ENCODE results near the gene CRK. TPM values are rescaled to one million over a fixed set of nuclear protein-coding genes. Genes with fewer than 3 reads are reported as not detected.
"Not testable (repeated sequence)": the region's sequence is repeated elsewhere in the genome, so short reads cannot be mapped to it uniquely, and the experiment has no call there.

The CRK gene
- total RNA-seq, 4 donors from 2014 or later = 59.8 to 102 (median 75.7) TPM

DNA sequence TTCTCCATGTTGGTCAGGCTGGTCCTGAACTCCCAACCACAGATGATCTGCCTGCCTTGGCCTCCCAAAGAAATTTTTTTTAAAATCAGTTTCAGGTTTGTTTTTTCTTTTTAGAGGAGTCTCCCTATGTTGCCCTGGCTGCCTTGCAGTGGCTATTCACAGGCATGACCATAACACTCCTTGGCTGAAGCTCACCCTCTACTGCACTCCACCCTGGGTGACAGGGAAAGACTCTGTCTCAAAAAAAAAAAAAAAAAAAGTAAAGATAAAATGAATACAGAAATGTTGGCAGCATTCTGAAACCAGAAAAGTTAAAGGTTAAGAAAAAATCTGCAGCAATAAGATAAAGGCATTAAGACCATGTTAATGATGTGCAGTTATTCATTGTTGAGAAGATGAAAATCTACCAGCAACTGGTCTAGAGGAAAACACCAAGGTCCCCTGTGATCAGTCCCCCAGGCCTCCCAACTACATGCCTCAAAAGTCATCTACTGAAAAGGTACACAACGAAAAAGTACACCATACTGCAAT lies 71.1 kb downstream of the CRK start:
- WGBS = 23% methylated on average over 1 of the region's 1 CpG
- no peaks in the 10 kb centered on the region for H3K9me3 ChIP-seq
- H3K4me3 ChIP-seq = no peak overlapping the region
- H3K27ac ChIP-seq (replicated peaks in 1 of 4) = peak overlapping the region; percentile 46 to 79 (median 62)
- TF ChIP-seq EP300 (IDR thresholded peaks at IDR 0.05) = no peak
- no peak for TF ChIP-seq POLR2A (IDR thresholded peaks at IDR 0.05; ENCODE audit: low read depth)
- TF ChIP-seq POLR2AphosphoS5 (IDR thresholded peaks at IDR 0.05) = no peak
- TF ChIP-seq CTCF (IDR thresholded peaks at IDR 0.05) = no peak
- no peak for DNase-seq (ENCODE audit: extremely low spot score)
- H3K36me3 ChIP-seq = no peaks in the 10 kb centered on the region
- intact Hi-C loops (cut with DNase I) = loop anchor here (10.0 kb wide), 1 partner anchor 650 kb away; the partner anchor contains the start of gene DPH1
- H3K4me1 ChIP-seq = peaks cover 83 to 100% (median 99%) of the 10 kb centered on the region in 4 donors
- no peaks in the 10 kb centered on the region for H3K27me3 ChIP-seq

GRCh38 chr17:1379930-1380313 lies 76.1 kb downstream of the CRK start:
- intact Hi-C loops (cut with DNase I) = loop anchor here (10.0 kb wide), 1 partner anchor 655 kb away; the partner anchor contains the start of gene DPH1
- no peaks in the 10 kb centered on the region for H3K36me3 ChIP-seq
- no peaks in the 10 kb centered on the region for H3K27me3 ChIP-seq
- no peaks in the 10 kb centered on the region for H3K9me3 ChIP-seq
- H3K4me1 ChIP-seq = peaks cover 90 to 100% (median 100%) of the 10 kb centered on the region in 4 donors
- peak overlapping the region in 1 of 4 donors; percentile 5 for H3K4me3 ChIP-seq
- H3K27ac ChIP-seq (replicated peaks in 1 of 4) = peak overlapping the region in 3 of 4 donors; percentile 47 to 78 (median 57)
- 47% methylated on average over 10 of the region's 10 CpGs for WGBS
- no peak for DNase-seq (ENCODE audit: extremely low spot score)
- no peak for TF ChIP-seq EP300 (IDR thresholded peaks at IDR 0.05)
- TF ChIP-seq POLR2A (IDR thresholded peaks at IDR 0.05; ENCODE audit: low read depth) = no peak
- no peak for TF ChIP-seq CTCF (IDR thresholded peaks at IDR 0.05)
- TF ChIP-seq POLR2AphosphoS5 (IDR thresholded peaks at IDR 0.05) = no peak

DNA sequence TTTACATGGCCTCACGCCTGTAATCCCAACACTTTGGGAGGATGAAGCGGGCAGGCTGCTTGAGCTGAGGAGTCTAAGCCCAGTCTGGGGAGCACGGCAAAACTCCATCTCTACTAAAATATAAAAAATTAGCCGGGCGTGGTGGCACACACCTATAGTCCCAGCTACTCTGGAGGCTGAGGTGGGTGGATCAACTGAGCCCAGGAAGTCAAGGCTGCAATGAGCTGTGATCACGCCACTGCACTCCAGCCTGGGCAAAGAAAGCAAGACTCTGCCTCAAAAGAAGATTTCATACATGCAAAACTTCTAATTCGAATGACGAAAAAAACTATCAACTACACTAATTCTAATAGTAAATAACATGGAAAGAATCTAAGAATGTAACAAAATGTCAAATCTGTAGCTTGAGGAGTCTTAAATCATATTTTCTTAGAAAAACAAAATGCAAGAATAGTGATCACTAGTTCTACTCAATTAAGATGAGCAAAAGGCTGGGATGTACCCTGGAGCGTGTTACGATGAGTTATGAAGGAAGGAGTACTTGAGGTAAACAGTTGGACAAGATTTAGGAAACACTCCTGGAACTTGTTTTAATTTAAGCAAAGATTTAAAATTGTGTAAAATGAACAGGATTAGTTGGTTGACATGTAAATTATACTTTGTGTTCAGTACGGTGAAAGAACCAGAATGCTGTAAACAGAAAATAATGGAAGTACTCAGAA lies 76.7 kb downstream of the CRK start:
- intact Hi-C loops (cut with DNase I) = no loop called here
- peak overlapping the region; percentile 47 to 78 (median 55) for H3K27ac ChIP-seq (replicated peaks in 1 of 4)
- DNase-seq (ENCODE audit: extremely low spot score) = no peak
- TF ChIP-seq EP300 (IDR thresholded peaks at IDR 0.05) = no peak
- no peak for TF ChIP-seq POLR2A (IDR thresholded peaks at IDR 0.05; ENCODE audit: low read depth)
- TF ChIP-seq CTCF (IDR thresholded peaks at IDR 0.05) = no peak
- TF ChIP-seq POLR2AphosphoS5 (IDR thresholded peaks at IDR 0.05) = no peak
- no peaks in the 10 kb centered on the region for H3K9me3 ChIP-seq
- H3K4me3 ChIP-seq = peak overlapping the region in 1 of 4 donors; percentile 5
- WGBS = 51% methylated on average over 11 of the region's 11 CpGs
- H3K27me3 ChIP-seq = no peaks in the 10 kb centered on the region
- H3K36me3 ChIP-seq = no peaks in the 10 kb centered on the region
- H3K4me1 ChIP-seq = peaks cover 90 to 100% (median 100%) of the 10 kb centered on the region in 4 donors

DNA sequence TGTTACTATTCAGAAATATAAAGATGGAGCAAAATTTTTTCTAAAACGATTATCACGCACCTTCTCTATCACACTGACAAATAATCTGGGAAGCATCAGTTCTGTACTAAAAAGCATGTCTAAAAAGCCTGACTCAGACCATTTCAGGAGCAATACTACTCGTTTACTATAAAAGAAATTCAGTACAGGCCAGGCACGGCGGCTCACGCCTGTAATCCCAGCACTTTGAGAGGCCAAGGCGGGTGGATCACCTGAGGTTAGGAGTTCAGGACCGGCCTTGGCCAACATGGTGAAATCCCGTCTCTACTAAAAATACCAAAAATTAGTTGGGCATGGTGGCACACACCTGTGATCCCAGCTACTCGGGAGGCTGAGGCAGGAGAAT lies 77.6 kb downstream of the CRK start:
- WGBS = 68% methylated on average over 10 of the region's 10 CpGs
- intact Hi-C loops (cut with DNase I); H3K9me3 ChIP-seq; H3K4me3 ChIP-seq; H3K27me3 ChIP-seq; DNase-seq (ENCODE audit: extremely low spot score); H3K36me3 ChIP-seq: not testable (repeated sequence)
- H3K4me1 ChIP-seq = peaks cover 89 to 100% (median 100%) of the 10 kb centered on the region in 4 donors
- peak overlapping the region in 3 of 4 donors; percentile 42 to 78 (median 57) for H3K27ac ChIP-seq (replicated peaks in 1 of 4)

DNA sequence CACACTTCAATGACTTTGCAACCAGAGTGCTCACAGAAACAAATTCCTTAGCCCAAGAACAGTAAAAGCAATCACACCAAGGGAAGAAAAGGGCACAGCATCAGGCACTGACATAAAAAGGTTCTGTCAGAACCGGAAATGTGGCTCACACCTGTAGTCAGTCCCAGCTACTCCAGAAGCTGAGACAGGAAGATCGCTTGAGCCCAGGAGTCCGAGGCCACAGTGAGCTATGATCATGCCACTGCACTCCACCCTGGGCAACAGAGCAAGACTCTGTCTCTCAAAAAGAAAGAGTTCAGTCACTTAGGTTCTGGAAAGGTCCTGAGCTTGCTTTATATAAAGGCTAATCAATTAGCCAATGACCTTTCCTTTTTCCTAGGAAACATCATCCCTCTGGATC lies 78.7 kb downstream of the CRK start:
- H3K36me3 ChIP-seq = peaks cover 0 to 14% (median 4%) of the 10 kb centered on the region in 4 donors
- peak overlapping the region; percentile 24 to 78 (median 65) for H3K27ac ChIP-seq (replicated peaks in 1 of 4)
- no peaks in the 10 kb centered on the region for H3K9me3 ChIP-seq
- intact Hi-C loops (cut with DNase I) = no loop called here
- H3K4me3 ChIP-seq = no peak overlapping the region
- no peak for TF ChIP-seq CTCF (IDR thresholded peaks at IDR 0.05)
- TF ChIP-seq POLR2A (IDR thresholded peaks at IDR 0.05; ENCODE audit: low read depth) = no peak
- no peak for TF ChIP-seq EP300 (IDR thresholded peaks at IDR 0.05)
- no peak for TF ChIP-seq POLR2AphosphoS5 (IDR thresholded peaks at IDR 0.05)
- H3K4me1 ChIP-seq = peaks cover 92 to 100% (median 100%) of the 10 kb centered on the region in 4 donors
- no peaks in the 10 kb centered on the region for H3K27me3 ChIP-seq
- no peak for DNase-seq (ENCODE audit: extremely low spot score)
- WGBS = 56% methylated on average over 3 of the region's 3 CpGs
